ENCODE measurements around the gene KCTD16. TPM values are rescaled to one million over a fixed set of nuclear protein-coding genes. Genes with fewer than 3 reads are reported as not detected.

Gene KCTD16
- total RNA-seq, 1 experiment from 2014 or later, result 0.08 TPM

- no TSS peak for BruUV-seq (replicated peaks)
- Histone ChIP-seq H3K36me3 (ENCODE audit: control insufficient read depth, insufficient read depth, low read length) (no peaks in the 10 kb centered on the region), H3K4me1 (ENCODE audit: control insufficient read depth, insufficient read depth, low read length) (no peaks in the 10 kb centered on the region), H3K9me3 (ENCODE audit: control insufficient read depth, insufficient read depth, low read depth, low read length) (no peaks in the 10 kb centered on the region), H3K27ac (ENCODE audit: low read length) (no peak overlapping the region), H3K4me3 (ENCODE audit: low read depth in 2 of 2, low read length in 2 of 2) (no peak overlapping the region), H3K27me3 (ENCODE audit: control insufficient read depth, insufficient read depth, low read length) (no peaks in the 10 kb centered on the region; the same call in 1 of the 2 replicates)
- ATAC-seq (no peak), DNase-seq (ENCODE audit: low read depth, low spot score) (no peak)
- intact Hi-C loops (cut with micrococcal nuclease; ENCODE audit: unreplicated experiment), result no loop called here
- in situ Hi-C loops (cut with HindIII; ENCODE audit: low pct_unique_long_range_greater_than_20kb, low sequenced_read_pairs), result no loop called here
- POLR2A ChIA-PET, result no interaction called here
- CTCF ChIA-PET, result no interaction called here
- TF ChIP-seq CTCF (IDR thresholded peaks at IDR 0.05) (no peak), REST (IDR thresholded peaks at IDR 0.05; ENCODE audit: insufficient read depth in 1 of 2, low read depth in 2 of 2, low read length in 1 of 2) (no peak), SIN3A (IDR thresholded peaks at IDR 0.05; ENCODE audit: borderline replicate concordance, insufficient read depth, low read depth, low read length) (no peak)
These were observed 41.8 kb upstream of the KCTD16 start for GRCh38 chr5:144128844-144129243.

- H3K4me1 ChIP-seq (ENCODE audit: control insufficient read depth, insufficient read depth, low read length), result no peaks in the 10 kb centered on the region
- DNase-seq (ENCODE audit: low read depth, low spot score), result no peak
- CTCF ChIA-PET, result no interaction called here
- H3K9me3 ChIP-seq (ENCODE audit: control insufficient read depth, insufficient read depth, low read depth, low read length), result no peaks in the 10 kb centered on the region
- in situ Hi-C loops (cut with HindIII; ENCODE audit: low pct_unique_long_range_greater_than_20kb, low sequenced_read_pairs), result no loop called here
- H3K36me3 ChIP-seq (ENCODE audit: control insufficient read depth, insufficient read depth, low read length), result no peaks in the 10 kb centered on the region
- H3K27ac ChIP-seq (ENCODE audit: low read length), result no peak overlapping the region
- intact Hi-C loops (cut with micrococcal nuclease; ENCODE audit: unreplicated experiment), result loop anchor here (10.0 kb wide), 1 partner anchor 306 kb away; no protein-coding TSS in a partner anchor
- POLR2A ChIA-PET, result no interaction called here
- no peak for ATAC-seq
- no peak for TF ChIP-seq TCF7L2 (IDR thresholded peaks at IDR 0.05; ENCODE audit: low read depth, low read length)
- TF ChIP-seq SIN3A (IDR thresholded peaks at IDR 0.05; ENCODE audit: borderline replicate concordance, insufficient read depth, low read depth, low read length), result no peak
- no peak for TF ChIP-seq REST (IDR thresholded peaks at IDR 0.05; ENCODE audit: insufficient read depth in 1 of 2, low read depth in 2 of 2, low read length in 1 of 2)
- no peak for TF ChIP-seq CTCF (IDR thresholded peaks at IDR 0.05)
- TF ChIP-seq POLR2AphosphoS5 (IDR thresholded peaks at IDR 0.05; ENCODE audit: low read depth, low read length), result no peak
- no peaks in the 10 kb centered on the region; the same call in 1 of the 2 replicates for H3K27me3 ChIP-seq (ENCODE audit: control insufficient read depth, insufficient read depth, low read length)
- BruUV-seq (replicated peaks), result no TSS peak
- no peak overlapping the region for H3K4me3 ChIP-seq (ENCODE audit: low read depth in 2 of 2, low read length in 2 of 2)
These were observed 40.4 kb upstream of the KCTD16 start for GRCh38 chr5:144130306-144130705.

Measured in Panc1 (cell line).